Neural cell (in vitro differentiated cells): ENCODE results near the gene TLN1.

Experiments used
- POLR2AphosphoS5 ChIP-seq: IDR thresholded peaks from 2 replicates; pipeline ENCODE4 v1.6.1; 2012
- TF ChIP-seq, protein P1 (sequence below): fragments of 450-650 bp; IDR thresholded peaks from 2 replicates; pipeline ENCODE4 v1.5.1; 2014; ENCODE audit warnings: antibody characterized with exemption, mild to moderate bottlenecking, moderate library complexity; ENCODE audit not compliant: poor library complexity, severe bottlenecking

DNA sequence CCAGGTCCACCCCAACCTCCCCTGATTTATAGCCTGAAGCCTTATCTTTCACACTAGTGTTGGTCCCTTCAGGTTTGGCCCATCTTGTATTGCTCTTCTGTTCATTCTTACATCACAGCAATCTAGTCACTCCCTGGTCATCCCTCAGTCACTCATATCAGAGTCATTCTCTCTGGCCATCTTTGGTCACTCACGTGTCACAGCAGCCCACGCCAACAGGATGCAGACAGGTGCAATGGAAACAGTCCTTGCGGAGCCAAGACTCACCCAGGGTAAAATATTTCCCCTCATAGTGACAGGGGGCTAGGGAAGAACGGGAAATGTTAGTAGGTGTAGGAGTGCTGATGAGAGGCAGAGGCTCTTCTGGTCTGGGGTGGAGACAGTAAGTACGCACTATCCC, 21.5 kb upstream of the TLN1 start:
- no peak for TF ChIP-seq POLR2AphosphoS5
- TF ChIP-seq, protein P1, sequence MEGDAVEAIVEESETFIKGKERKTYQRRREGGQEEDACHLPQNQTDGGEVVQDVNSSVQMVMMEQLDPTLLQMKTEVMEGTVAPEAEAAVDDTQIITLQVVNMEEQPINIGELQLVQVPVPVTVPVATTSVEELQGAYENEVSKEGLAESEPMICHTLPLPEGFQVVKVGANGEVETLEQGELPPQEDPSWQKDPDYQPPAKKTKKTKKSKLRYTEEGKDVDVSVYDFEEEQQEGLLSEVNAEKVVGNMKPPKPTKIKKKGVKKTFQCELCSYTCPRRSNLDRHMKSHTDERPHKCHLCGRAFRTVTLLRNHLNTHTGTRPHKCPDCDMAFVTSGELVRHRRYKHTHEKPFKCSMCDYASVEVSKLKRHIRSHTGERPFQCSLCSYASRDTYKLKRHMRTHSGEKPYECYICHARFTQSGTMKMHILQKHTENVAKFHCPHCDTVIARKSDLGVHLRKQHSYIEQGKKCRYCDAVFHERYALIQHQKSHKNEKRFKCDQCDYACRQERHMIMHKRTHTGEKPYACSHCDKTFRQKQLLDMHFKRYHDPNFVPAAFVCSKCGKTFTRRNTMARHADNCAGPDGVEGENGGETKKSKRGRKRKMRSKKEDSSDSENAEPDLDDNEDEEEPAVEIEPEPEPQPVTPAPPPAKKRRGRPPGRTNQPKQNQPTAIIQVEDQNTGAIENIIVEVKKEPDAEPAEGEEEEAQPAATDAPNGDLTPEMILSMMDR = no peak
